AG04450 (cell line): Measurements from ENCODE around the gene SLC7A14. TPM values are rescaled to one million over a fixed set of nuclear protein-coding genes. Genes with fewer than 3 reads are reported as not detected.

Experiments
- CTCF ChIA-PET: fragments of 300-600, 350-600 bp; formaldehyde crosslinking; extraction: SDS; loops from one replicate; lab custom pipeline; 2022; ENCODE audit warnings: antibody characterized with exemption, inconsistent platforms; lab: Charles Lee
- POLR2A ChIA-PET: fragments of 350-600 bp; formaldehyde crosslinking; extraction: SDS; loops from one replicate; lab custom pipeline; 2021; ENCODE audit warnings: antibody characterized with exemption, inconsistent platforms; lab: Yijun Ruan, JAX
- DNase-seq: peaks from one replicate; pipeline ENCODE4 v3.0.0-alpha.2; 2011; ENCODE audit warnings: low read depth, low spot score
- H3K27ac ChIP-seq: one replicate; pipeline ENCODE4 v1.5.1; 2012; ENCODE audit warnings: low read depth, low read length, control low read depth
- H3K27me3 ChIP-seq: one replicate; pipeline ENCODE4 v1.6.0; 2012; ENCODE audit warnings: low read length; ENCODE audit not compliant: control insufficient read depth, insufficient read depth
- H3K4me3 ChIP-seq: 2 replicates; pipeline ENCODE4 v1.5.1; 2011; ENCODE audit warnings: mild to moderate bottlenecking, low read depth, low read length, control low read depth
- H3K9me3 ChIP-seq: 2 replicates; pipeline ENCODE4 v1.5.1; 2012; ENCODE audit warnings: low read length; ENCODE audit not compliant: control insufficient read depth, insufficient read depth
- polyA plus RNA-seq: library from polyadenylated mRNA; depleted of rRNA; stranded (reverse); fragments of >200 nt; gene quantifications from 2 replicates; pipeline ENCODE4 v1.2.3, GENCODE V29; 2011
- TF ChIP-seq, protein P1 (sequence below): IDR thresholded peaks from 2 replicates; pipeline ENCODE4 v1.5.1; 2011; ENCODE audit warnings: low read depth, low read length, control low read depth, inconsistent platforms

Gene SLC7A14
- polyA plus RNA-seq, 1 experiment: 2.3 TPM

DNA sequence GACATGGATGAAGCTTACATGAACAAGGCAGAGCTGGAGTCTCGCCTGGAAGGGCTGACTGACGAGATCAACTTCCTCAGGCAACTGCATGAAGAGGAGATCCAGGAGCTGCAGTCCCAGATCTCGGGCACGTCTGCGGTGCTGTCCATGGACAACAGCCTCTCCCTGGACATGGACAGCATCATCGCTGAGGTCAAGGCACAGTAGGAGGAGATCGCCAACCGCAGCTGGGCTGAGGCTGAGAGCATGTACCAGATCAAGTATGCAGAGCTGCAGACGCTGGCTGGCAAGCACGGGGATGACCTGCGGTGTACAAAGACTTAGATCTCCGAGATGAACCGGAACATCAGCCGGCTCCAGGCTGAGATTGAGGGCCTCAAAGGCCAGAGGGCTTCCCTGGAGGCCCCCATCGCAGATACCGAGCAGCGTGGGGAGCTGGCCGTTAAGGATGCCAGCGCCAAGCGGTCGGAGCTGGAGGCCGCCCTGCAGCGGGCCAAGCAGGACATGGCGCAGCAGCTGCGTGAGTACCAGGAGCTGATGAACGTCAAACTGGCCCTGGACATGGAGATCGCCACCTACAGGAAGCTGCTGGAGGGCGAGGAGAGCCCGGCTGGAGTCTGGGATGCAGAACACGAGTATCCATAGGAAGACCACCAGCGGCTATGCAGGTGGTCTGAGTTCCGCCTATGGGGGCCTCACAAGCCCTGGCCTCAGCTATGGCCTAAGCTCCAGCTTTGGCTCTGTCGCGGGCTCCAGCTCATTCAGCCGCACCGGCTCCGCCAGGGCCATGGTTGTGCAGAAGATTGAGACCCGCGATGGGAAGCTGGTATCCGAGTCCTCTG is 89.6 kb downstream of the SLC7A14 start:
- ChIA-PET CTCF (interaction anchor here (0.5 to 1.3 kb wide), 3 partner anchors 17 to 309 kb away, joined by 3 to 5 read pairs (median 3); no protein-coding TSS in a partner anchor), POLR2A (interaction anchor here (0.8 kb wide), 1 partner anchor 413 kb away, joined by 3 read pairs; no protein-coding TSS in a partner anchor)
- Histone ChIP-seq H3K4me3 (no peak overlapping the region), H3K27me3 (no peaks in the 10 kb centered on the region), H3K27ac (no peak overlapping the region), H3K9me3 (peaks cover 8% of the 10 kb centered on the region; the same call in 1 of the 2 replicates)
- DNase-seq: no peak
- TF ChIP-seq, protein P1, sequence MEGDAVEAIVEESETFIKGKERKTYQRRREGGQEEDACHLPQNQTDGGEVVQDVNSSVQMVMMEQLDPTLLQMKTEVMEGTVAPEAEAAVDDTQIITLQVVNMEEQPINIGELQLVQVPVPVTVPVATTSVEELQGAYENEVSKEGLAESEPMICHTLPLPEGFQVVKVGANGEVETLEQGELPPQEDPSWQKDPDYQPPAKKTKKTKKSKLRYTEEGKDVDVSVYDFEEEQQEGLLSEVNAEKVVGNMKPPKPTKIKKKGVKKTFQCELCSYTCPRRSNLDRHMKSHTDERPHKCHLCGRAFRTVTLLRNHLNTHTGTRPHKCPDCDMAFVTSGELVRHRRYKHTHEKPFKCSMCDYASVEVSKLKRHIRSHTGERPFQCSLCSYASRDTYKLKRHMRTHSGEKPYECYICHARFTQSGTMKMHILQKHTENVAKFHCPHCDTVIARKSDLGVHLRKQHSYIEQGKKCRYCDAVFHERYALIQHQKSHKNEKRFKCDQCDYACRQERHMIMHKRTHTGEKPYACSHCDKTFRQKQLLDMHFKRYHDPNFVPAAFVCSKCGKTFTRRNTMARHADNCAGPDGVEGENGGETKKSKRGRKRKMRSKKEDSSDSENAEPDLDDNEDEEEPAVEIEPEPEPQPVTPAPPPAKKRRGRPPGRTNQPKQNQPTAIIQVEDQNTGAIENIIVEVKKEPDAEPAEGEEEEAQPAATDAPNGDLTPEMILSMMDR: no peak

GRCh38 chr3:170494766-170495165 is 91.1 kb downstream of the SLC7A14 start:
- ChIA-PET CTCF (interaction anchor here (0.8 kb wide), 1 partner anchor 354 kb away, joined by 3 read pairs; no protein-coding TSS in a partner anchor), POLR2A (no interaction called here)
- DNase-seq: no peak
- H3K9me3 ChIP-seq: peaks cover 8% of the 10 kb centered on the region; the same call in 1 of the 2 replicates
- TF ChIP-seq, protein P1: no peak
- H3K4me3 ChIP-seq: no peak overlapping the region
- no peaks in the 10 kb centered on the region for H3K27me3 ChIP-seq
- no peak overlapping the region for H3K27ac ChIP-seq

DNA sequence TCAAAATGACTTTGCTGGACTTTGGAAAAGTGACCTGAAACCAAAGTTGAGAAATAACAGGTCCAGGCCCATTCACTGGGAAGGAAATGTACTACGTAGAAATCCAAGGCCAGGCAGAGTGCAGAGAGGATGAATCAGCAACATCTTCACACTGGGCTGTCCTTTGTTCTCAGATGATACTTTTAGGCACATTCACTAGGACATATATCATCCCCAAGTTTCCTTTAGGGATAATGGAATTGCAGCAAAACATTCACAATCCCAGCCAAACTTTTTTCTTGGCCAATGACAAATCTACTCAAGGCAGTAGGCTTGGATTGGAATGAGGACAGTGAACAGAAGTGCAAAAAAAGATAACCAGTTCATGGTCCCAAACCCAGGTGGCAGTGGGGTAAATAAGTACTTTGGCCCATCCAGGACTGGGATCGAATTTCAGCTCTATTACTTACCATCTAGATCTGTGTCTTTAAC is 92.1 kb downstream of the SLC7A14 start:
- no peak overlapping the region for H3K4me3 ChIP-seq
- TF ChIP-seq, protein P1: no peak
- DNase-seq: peak; percentile 11
- ChIA-PET POLR2A (no interaction called here), CTCF (interaction anchor here (1.3 to 1.4 kb wide), 2 partner anchors 10 to 318 kb away, joined by 4 to 5 read pairs; no protein-coding TSS in a partner anchor)
- H3K27ac ChIP-seq: no peak overlapping the region
- no peaks in the 10 kb centered on the region for H3K27me3 ChIP-seq
- peaks cover 8% of the 10 kb centered on the region; the same call in 1 of the 2 replicates for H3K9me3 ChIP-seq

DNA sequence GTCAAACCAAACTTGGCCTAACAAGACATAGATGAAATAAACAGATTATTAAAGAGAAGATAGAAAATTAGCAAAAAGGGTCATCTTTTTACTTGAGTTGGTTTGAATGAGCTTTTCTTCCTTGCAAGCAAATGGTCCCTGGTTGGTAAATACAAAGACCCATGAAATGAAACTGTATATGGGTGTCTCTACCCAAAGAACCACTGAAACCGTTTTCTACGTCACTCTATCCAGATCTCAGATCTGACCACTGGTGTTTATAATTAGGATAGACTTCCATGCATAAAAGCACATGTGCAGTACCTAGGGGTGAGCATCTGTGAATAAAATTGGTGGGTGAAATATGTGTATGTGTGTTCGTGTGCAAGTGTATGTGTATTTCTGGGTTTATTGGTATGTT is 94.0 kb downstream of the SLC7A14 start:
- no peak overlapping the region for H3K27ac ChIP-seq
- no peak for DNase-seq
- POLR2A ChIA-PET: no interaction called here
- H3K9me3 ChIP-seq: peaks cover 8% of the 10 kb centered on the region; the same call in 1 of the 2 replicates
- TF ChIP-seq, protein P1: no peak
- H3K4me3 ChIP-seq: no peak overlapping the region
- H3K27me3 ChIP-seq: no peaks in the 10 kb centered on the region
- CTCF ChIA-PET: interaction anchor here (1.7 kb wide), 1 partner anchor 78 kb away, joined by 5 read pairs; no protein-coding TSS in a partner anchor
